Stimulated activated CD8-positive, alpha-beta memory T cell treated with anti-CD3 and anti-CD28 coated beads, Interleukin-4, amount 100 ng/mL, for 4 hours (primary cell): ENCODE measurements around the gene CHD1.
A peak's percentile ranks its signal among the peaks of the same experiment; 100 is the strongest.
"Not testable (repeated sequence)": the region's sequence is repeated elsewhere in the genome, so short reads cannot be mapped to it uniquely, and the experiment has no call there.

ENCODE experiments used
- DNase-seq, 2 donors: peaks; one replicate each; pipeline ENCODE4 v3.0.0-alpha.2; 2020; ENCODE audit warnings: low read depth in 2 of 2, low spot score in 1 of 2

CHD1 gene

GRCh38 chr5:98928873-98929709 lies at the start of gene CHD1:
Gene CHD1 (minus strand): TSS chr5:98929007. CDS start chr5:98926386, 2,621 bp downstream.
- peak; percentile 81 to 90 for DNase-seq

GRCh38 chr5:98978528-98978927 lies 49.7 kb upstream of the CHD1 start:
- no peak for DNase-seq

- no peak for DNase-seq
Observed at GRCh38 chr5:98977723-98978122, 48.9 kb upstream of the CHD1 start.

GRCh38 chr5:98975682-98976407 lies 47.0 kb upstream of the CHD1 start:
- no peak for DNase-seq

GRCh38 chr5:98975223-98975622 lies 46.4 kb upstream of the CHD1 start:
- DNase-seq = no peak

GRCh38 chr5:98969400-98969799 lies 40.6 kb upstream of the CHD1 start:
- no peak for DNase-seq

GRCh38 chr5:98968056-98968564 lies 39.3 kb upstream of the CHD1 start:
- DNase-seq = no peak

GRCh38 chr5:98965226-98965625 lies 36.4 kb upstream of the CHD1 start:
- DNase-seq = no peak

GRCh38 chr5:98964621-98965020 lies 35.8 kb upstream of the CHD1 start:
- DNase-seq = no peak

GRCh38 chr5:98963019-98963418 lies 34.2 kb upstream of the CHD1 start:
- no peak for DNase-seq

GRCh38 chr5:98962587-98962986 lies 33.8 kb upstream of the CHD1 start:
- no peak for DNase-seq

GRCh38 chr5:98961665-98962344 lies 33.0 kb upstream of the CHD1 start:
- DNase-seq = no peak

- no peak for DNase-seq
Observed at GRCh38 chr5:98957307-98957706, 28.5 kb upstream of the CHD1 start.

GRCh38 chr5:98955888-98956287 lies 27.1 kb upstream of the CHD1 start:
- not testable (repeated sequence) for DNase-seq

GRCh38 chr5:98955471-98955870 lies 26.7 kb upstream of the CHD1 start:
- DNase-seq = not testable (repeated sequence)

- DNase-seq = no peak
Observed at GRCh38 chr5:98954392-98955028, 25.7 kb upstream of the CHD1 start.

- no peak for DNase-seq
Observed at GRCh38 chr5:98942847-98943246, 14.0 kb upstream of the CHD1 start.

- no peak for DNase-seq
Observed at GRCh38 chr5:98941131-98941883, 12.5 kb upstream of the CHD1 start.

GRCh38 chr5:98940581-98940980 lies 11.8 kb upstream of the CHD1 start:
- no peak for DNase-seq

- DNase-seq = no peak
Observed at GRCh38 chr5:98938464-98938863, 9.7 kb upstream of the CHD1 start.
